Measurements from ENCODE around the gene SPSB2. TPM values are rescaled to one million over a fixed set of nuclear protein-coding genes. Genes with fewer than 3 reads are reported as not detected.
A peak's percentile ranks its signal among the peaks of the same experiment; 100 is the strongest.

The SPSB2 gene
- total and polyA plus RNA-seq, 7 experiments from 2014 or later, result 5.1 to 20.2 (median 11.2) TPM

DNA sequence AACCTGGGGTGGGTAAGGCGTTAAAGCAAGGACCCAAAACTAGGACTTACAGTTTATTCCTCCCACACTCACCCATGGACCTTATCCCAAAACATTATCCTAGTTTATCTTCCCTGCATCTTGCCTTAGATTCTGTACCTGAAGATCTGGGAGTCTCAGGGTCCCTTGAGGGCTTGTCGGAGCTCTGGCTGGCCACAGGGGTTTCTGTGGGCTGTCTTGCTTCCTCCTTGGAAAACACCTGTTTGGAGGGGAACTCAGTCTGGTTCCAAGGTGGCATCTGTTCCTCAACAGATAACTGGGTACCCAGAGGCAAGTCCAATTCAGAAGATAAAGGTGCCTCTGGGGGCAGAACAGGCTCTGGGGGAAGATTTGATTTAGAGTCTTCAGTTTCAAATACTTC lies 23.7 kb downstream of the SPSB2 start:
- peak overlapping the region in 2 of 10 donors; percentile 48 to 95 for H3K4me3 Mint-ChIP-seq
- intact Hi-C loops (cut with micrococcal nuclease), result no loop called here
- Histone ChIP-seq H3K4me1 (ENCODE audit: control insufficient read depth in 2 of 2, insufficient read depth in 2 of 2, low read length in 2 of 2) (peaks cover 16 to 17% of the 10 kb centered on the region in 2 donors), H3K9me3 (ENCODE audit: control insufficient read depth in 2 of 3, low read length in 3 of 3) (no peaks in the 10 kb centered on the region), H3K27me3 (ENCODE audit: control insufficient read depth in 2 of 2, insufficient read depth in 2 of 2, low read length in 2 of 2) (no peaks in the 10 kb centered on the region), H3K4me3 (ENCODE audit: low read length) (no peak overlapping the region), H3K27ac (ENCODE audit: low read depth, low read length) (no peak overlapping the region), H3K36me3 (ENCODE audit: control insufficient read depth in 2 of 3, insufficient read depth in 3 of 3, low read length in 3 of 3) (peaks cover 0 to 6% (median 4%) of the 10 kb centered on the region in 3 experiments)
- ATAC-seq (no peak), DNase-seq (no peak)
- peaks cover 12 to 38% (median 22%) of the 10 kb centered on the region in 7 donors for H3K4me1 Mint-ChIP-seq
- peak overlapping the region in 2 of 9 donors; percentile 9 to 65 for H3K27ac Mint-ChIP-seq
- H3K27me3 Mint-ChIP-seq, result no peaks in the 10 kb centered on the region
- peaks cover 0 to 25% (median 8%) of the 10 kb centered on the region in 5 donors for H3K36me3 Mint-ChIP-seq
- ChIA-PET CTCF (interaction anchor here (0.6 to 2.0 kb wide), 3 partner anchors 14 to 227 kb away, joined by 3 to 5 read pairs (median 4); partner anchors contain the start of gene P3H3), POLR2A (interaction anchor here (0.6 to 1.2 kb wide), 3 partner anchors 38 to 144 kb away, joined by 3 to 4 read pairs (median 3); partner anchors contain the start of gene COPS7A)
- no peaks in the 10 kb centered on the region for H3K9me3 Mint-ChIP-seq

DNA sequence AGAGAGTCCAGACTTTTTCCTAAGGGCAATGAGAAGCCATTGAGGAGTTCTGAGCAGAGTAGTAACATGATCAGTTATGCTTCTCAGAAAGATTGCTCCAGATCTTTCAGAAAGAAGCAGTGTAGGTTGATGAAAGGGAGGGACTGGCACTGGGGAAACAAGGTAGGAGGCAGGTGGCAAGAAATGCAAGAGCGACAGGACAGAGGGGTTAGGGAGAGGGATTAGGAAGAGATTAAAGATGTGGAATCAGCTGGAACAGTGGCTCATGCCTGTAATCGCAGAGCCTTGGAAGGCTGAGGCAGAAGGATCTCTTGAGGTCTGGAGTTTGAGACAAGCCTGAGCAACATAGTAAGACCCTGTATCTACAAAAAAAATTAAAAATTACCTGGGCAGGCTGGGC lies 25.4 kb downstream of the SPSB2 start:
- Histone ChIP-seq H3K4me1 (ENCODE audit: control insufficient read depth in 2 of 2, insufficient read depth in 2 of 2, low read length in 2 of 2) (peaks cover 0 to 5% of the 10 kb centered on the region in 2 donors), H3K27me3 (ENCODE audit: control insufficient read depth in 2 of 2, insufficient read depth in 2 of 2, low read length in 2 of 2) (no peaks in the 10 kb centered on the region), H3K9me3 (ENCODE audit: control insufficient read depth in 2 of 3, low read length in 3 of 3) (no peaks in the 10 kb centered on the region), H3K36me3 (ENCODE audit: control insufficient read depth in 2 of 3, insufficient read depth in 3 of 3, low read length in 3 of 3) (peaks cover 0 to 6% (median 4%) of the 10 kb centered on the region in 3 experiments), H3K4me3 (ENCODE audit: low read length) (no peak overlapping the region), H3K27ac (ENCODE audit: low read depth, low read length) (no peak overlapping the region)
- Mint-ChIP-seq H3K27me3 (no peaks in the 10 kb centered on the region), H3K27ac (peak overlapping the region in 1 of 9 donors; percentile 44), H3K4me1 (peaks cover 0 to 25% (median 7%) of the 10 kb centered on the region in 7 donors), H3K4me3 (no peak overlapping the region), H3K36me3 (peaks cover 0 to 22% (median 10%) of the 10 kb centered on the region in 5 donors), H3K9me3 (no peaks in the 10 kb centered on the region)
- ATAC-seq (no peak), DNase-seq (no peak)
- ChIA-PET POLR2A (no interaction called here), CTCF (interaction anchor here (0.6 to 2.3 kb wide), 3 partner anchors 25 to 90 kb away, joined by 3 to 5 read pairs (median 3); partner anchors contain the start of gene SPSB2)
- intact Hi-C loops (cut with micrococcal nuclease), result no loop called here

DNA sequence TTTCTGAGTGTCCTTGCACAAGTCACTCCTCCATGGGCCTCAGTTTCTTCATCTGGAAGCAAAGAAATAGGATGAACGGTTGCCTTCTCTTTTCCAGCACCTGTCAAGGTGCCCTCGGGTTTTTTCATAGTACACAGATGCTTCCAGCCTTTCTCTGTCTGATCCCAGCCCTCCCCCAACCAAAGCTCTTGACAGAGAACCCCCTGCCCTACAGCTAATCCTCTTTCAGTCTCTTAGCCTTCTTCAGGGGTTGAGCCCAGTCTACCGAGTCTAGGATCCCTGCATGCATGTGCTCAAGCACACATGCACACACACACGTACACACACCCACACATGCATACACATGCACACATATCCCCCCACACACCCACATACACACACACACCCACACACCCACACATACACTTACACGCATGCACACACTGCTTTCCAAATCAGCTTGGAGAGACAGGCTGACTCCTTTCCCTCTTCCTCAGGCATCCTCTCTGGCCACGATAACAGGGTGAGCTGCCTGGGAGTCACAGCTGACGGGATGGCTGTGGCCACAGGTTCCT lies 26.7 kb downstream of the SPSB2 start:
- intact Hi-C loops (cut with micrococcal nuclease), result no loop called here
- no peak overlapping the region for H3K4me3 Mint-ChIP-seq
- H3K36me3 Mint-ChIP-seq, result peaks cover 0 to 22% (median 10%) of the 10 kb centered on the region in 5 donors
- ATAC-seq (no peak), DNase-seq (no peak)
- Histone ChIP-seq H3K27ac (ENCODE audit: low read depth, low read length) (no peak overlapping the region), H3K4me3 (ENCODE audit: low read length) (no peak overlapping the region), H3K27me3 (ENCODE audit: control insufficient read depth in 2 of 2, insufficient read depth in 2 of 2, low read length in 2 of 2) (no peaks in the 10 kb centered on the region), H3K36me3 (ENCODE audit: control insufficient read depth in 2 of 3, insufficient read depth in 3 of 3, low read length in 3 of 3) (peaks cover 0 to 6% (median 4%) of the 10 kb centered on the region in 3 experiments), H3K9me3 (ENCODE audit: control insufficient read depth in 2 of 3, low read length in 3 of 3) (no peaks in the 10 kb centered on the region), H3K4me1 (ENCODE audit: control insufficient read depth in 2 of 2, insufficient read depth in 2 of 2, low read length in 2 of 2) (peaks cover 0 to 5% of the 10 kb centered on the region in 2 donors)
- POLR2A ChIA-PET, result interaction anchor here (0.9 kb wide), 1 partner anchor 18 kb away, joined by 5 read pairs; the partner anchor contains the start of gene P3H3
- H3K9me3 Mint-ChIP-seq, result no peaks in the 10 kb centered on the region
- H3K4me1 Mint-ChIP-seq, result peaks cover 0 to 24% (median 5%) of the 10 kb centered on the region in 7 donors
- CTCF ChIA-PET, result interaction anchor here (2.3 kb wide), 1 partner anchor 26 kb away, joined by 5 read pairs; the partner anchor contains the start of gene SPSB2
- no peak overlapping the region for H3K27ac Mint-ChIP-seq
- no peaks in the 10 kb centered on the region for H3K27me3 Mint-ChIP-seq

DNA sequence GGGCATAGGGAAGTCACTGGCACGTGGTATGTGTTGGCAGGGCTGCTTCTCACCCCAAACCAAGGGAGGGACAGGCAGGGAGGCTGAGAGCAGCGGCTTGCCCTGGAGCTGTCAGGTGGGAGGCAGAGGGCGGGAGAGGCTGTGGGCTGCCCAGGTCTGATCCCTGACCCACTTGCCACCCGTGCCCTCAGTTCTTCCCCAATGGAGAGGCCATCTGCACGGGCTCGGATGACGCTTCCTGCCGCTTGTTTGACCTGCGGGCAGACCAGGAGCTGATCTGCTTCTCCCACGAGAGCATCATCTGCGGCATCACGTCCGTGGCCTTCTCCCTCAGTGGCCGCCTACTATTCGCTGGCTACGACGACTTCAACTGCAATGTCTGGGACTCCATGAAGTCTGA lies 27.7 kb downstream of the SPSB2 start:
- Mint-ChIP-seq H3K36me3 (peaks cover 0 to 21% (median 10%) of the 10 kb centered on the region in 5 donors), H3K27ac (no peak overlapping the region), H3K27me3 (no peaks in the 10 kb centered on the region), H3K9me3 (no peaks in the 10 kb centered on the region), H3K4me1 (peaks cover 0 to 18% (median 0%) of the 10 kb centered on the region in 7 donors), H3K4me3 (no peak overlapping the region)
- H3K4me1 ChIP-seq (ENCODE audit: control insufficient read depth in 2 of 2, insufficient read depth in 2 of 2, low read length in 2 of 2), result no peaks in the 10 kb centered on the region
- POLR2A ChIA-PET, result interaction anchor here (0.7 to 1.2 kb wide), 2 partner anchors 29 to 93 kb away, joined by 3 read pairs; no protein-coding TSS in a partner anchor
- CTCF ChIA-PET, result no interaction called here
- H3K4me3 ChIP-seq (ENCODE audit: low read length), result no peak overlapping the region
- intact Hi-C loops (cut with micrococcal nuclease), result no loop called here
- H3K27ac ChIP-seq (ENCODE audit: low read depth, low read length), result no peak overlapping the region
- H3K36me3 ChIP-seq (ENCODE audit: control insufficient read depth in 2 of 3, insufficient read depth in 3 of 3, low read length in 3 of 3), result peaks cover 0 to 6% (median 4%) of the 10 kb centered on the region in 3 experiments
- H3K9me3 ChIP-seq (ENCODE audit: control insufficient read depth in 2 of 3, low read length in 3 of 3), result no peaks in the 10 kb centered on the region
- no peaks in the 10 kb centered on the region for H3K27me3 ChIP-seq (ENCODE audit: control insufficient read depth in 2 of 2, insufficient read depth in 2 of 2, low read length in 2 of 2)
- no peak for DNase-seq
- ATAC-seq, result no peak

DNA sequence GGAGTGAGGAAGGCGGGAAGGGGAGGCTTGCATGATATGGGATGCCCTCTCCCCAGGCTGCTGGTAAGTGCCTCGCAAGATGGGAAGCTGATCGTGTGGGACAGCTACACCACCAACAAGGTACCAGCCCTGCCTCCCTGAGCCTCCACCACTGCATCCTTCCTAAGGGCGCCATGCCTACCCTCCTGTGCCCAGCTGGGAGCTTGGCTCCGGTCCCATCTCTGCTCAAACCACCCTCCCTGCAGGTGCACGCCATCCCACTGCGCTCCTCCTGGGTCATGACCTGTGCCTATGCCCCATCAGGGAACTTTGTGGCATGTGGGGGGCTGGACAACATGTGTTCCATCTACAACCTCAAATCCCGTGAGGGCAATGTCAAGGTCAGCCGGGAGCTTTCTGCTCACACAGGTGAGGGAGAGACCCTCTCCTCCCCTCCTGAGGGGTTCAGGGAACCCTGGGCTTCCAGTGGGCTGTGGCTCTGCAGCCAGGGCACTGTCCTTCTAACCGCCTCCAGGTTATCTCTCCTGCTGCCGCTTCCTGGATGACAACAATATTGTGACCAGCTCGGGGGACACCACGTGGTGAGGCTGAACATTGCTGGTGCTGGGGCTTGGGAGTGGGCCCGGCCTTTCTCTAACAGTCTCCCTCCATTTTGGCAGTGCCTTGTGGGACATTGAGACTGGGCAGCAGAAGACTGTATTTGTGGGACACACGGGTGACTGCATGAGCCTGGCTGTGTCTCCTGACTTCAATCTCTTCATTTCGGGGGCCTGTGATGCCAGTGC lies 29.8 kb downstream of the SPSB2 start:
- no peak overlapping the region for H3K4me3 Mint-ChIP-seq
- POLR2A ChIA-PET, result interaction anchor here (0.6 to 1.6 kb wide), 2 partner anchors 8 to 91 kb away, joined by 3 to 4 read pairs; partner anchors contain the start of gene CDCA3
- no peaks in the 10 kb centered on the region for H3K9me3 ChIP-seq (ENCODE audit: control insufficient read depth in 2 of 3, low read length in 3 of 3)
- no peak for DNase-seq
- peaks cover 0 to 3% (median 0%) of the 10 kb centered on the region in 7 donors for H3K4me1 Mint-ChIP-seq
- no peaks in the 10 kb centered on the region for H3K27me3 Mint-ChIP-seq
- ATAC-seq, result no peak
- peaks cover 0 to 11% (median 10%) of the 10 kb centered on the region in 5 donors for H3K36me3 Mint-ChIP-seq
- peaks cover 0 to 6% (median 4%) of the 10 kb centered on the region in 3 experiments for H3K36me3 ChIP-seq (ENCODE audit: control insufficient read depth in 2 of 3, insufficient read depth in 3 of 3, low read length in 3 of 3)
- H3K27ac ChIP-seq (ENCODE audit: low read depth, low read length), result no peak overlapping the region
- intact Hi-C loops (cut with micrococcal nuclease), result no loop called here
- no peak overlapping the region for H3K27ac Mint-ChIP-seq
- H3K4me1 ChIP-seq (ENCODE audit: control insufficient read depth in 2 of 2, insufficient read depth in 2 of 2, low read length in 2 of 2), result no peaks in the 10 kb centered on the region
- CTCF ChIA-PET, result interaction anchor here (1.0 to 1.7 kb wide), 2 partner anchors 9 to 22 kb away, joined by 3 to 8 read pairs; no protein-coding TSS in a partner anchor
- H3K9me3 Mint-ChIP-seq, result no peaks in the 10 kb centered on the region
- H3K27me3 ChIP-seq (ENCODE audit: control insufficient read depth in 2 of 2, insufficient read depth in 2 of 2, low read length in 2 of 2), result no peaks in the 10 kb centered on the region
- H3K4me3 ChIP-seq (ENCODE audit: low read length), result no peak overlapping the region

DNA sequence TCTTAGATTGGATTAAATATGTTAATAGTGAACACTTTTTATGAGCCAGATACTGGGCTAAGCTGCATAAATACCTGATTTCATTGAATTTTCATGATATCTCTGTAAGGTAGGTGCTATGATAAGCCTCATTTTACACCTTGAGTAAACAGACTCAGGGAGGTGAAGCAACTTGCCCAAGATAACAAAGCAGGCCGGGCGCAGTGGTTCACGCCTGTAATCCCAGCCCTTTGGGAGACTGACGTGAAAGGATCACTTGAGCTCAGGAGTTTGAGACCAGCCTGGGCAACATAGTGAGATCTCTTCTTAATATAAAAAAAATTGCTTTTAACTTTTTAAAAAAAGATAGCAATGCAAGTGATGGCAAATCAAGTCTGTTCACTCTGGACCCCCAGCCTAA lies 31.0 kb downstream of the SPSB2 start:
- no peaks in the 10 kb centered on the region for H3K9me3 Mint-ChIP-seq
- Histone ChIP-seq H3K27ac (ENCODE audit: low read depth, low read length) (no peak overlapping the region), H3K27me3 (ENCODE audit: control insufficient read depth in 2 of 2, insufficient read depth in 2 of 2, low read length in 2 of 2) (no peaks in the 10 kb centered on the region), H3K4me1 (ENCODE audit: control insufficient read depth in 2 of 2, insufficient read depth in 2 of 2, low read length in 2 of 2) (no peaks in the 10 kb centered on the region), H3K4me3 (ENCODE audit: low read length) (no peak overlapping the region), H3K9me3 (ENCODE audit: control insufficient read depth in 2 of 3, low read length in 3 of 3) (no peaks in the 10 kb centered on the region), H3K36me3 (ENCODE audit: control insufficient read depth in 2 of 3, insufficient read depth in 3 of 3, low read length in 3 of 3) (peaks cover 0 to 6% (median 4%) of the 10 kb centered on the region in 3 experiments)
- ChIA-PET CTCF (no interaction called here), POLR2A (interaction anchor here (0.7 to 1.6 kb wide), 6 partner anchors 9 to 89 kb away, joined by 3 to 5 read pairs (median 4); partner anchors contain the start of genes CDCA3, MLF2 and TPI1)
- peak overlapping the region in 1 of 9 donors; percentile 9 for H3K27ac Mint-ChIP-seq
- H3K27me3 Mint-ChIP-seq, result no peaks in the 10 kb centered on the region
- ATAC-seq (no peak), DNase-seq (no peak)
- H3K4me3 Mint-ChIP-seq, result no peak overlapping the region
- peaks cover 0 to 10% (median 5%) of the 10 kb centered on the region in 5 donors for H3K36me3 Mint-ChIP-seq
- H3K4me1 Mint-ChIP-seq, result peaks cover 0 to 3% (median 0%) of the 10 kb centered on the region in 7 donors
- intact Hi-C loops (cut with micrococcal nuclease), result no loop called here

Measured in naive thymus-derived CD4-positive, alpha-beta T cell (primary cell).